GM10248 (cell line): ENCODE results near the gene DACH1.

Experiments
- CTCF ChIA-PET: fragments of 300-600 bp; sonication (Branson Sonifier 250); formaldehyde crosslinking; extraction: SDS; loops from one replicate; lab custom pipeline; 2021; ENCODE audit warnings: antibody characterized with exemption; lab: Yijun Ruan, JAX
- POLR2A ChIA-PET: fragments of 350-650 bp; sonication (Branson Sonifier 250); formaldehyde crosslinking; extraction: SDS; loops from one replicate; lab custom pipeline; 2020; ENCODE audit warnings: antibody characterized with exemption; lab: Yijun Ruan, JAX
- DNase-seq: peaks from one replicate; pipeline ENCODE4 v3.0.0; 2012; ENCODE audit errors: extremely low spot score
- TF ChIP-seq, protein P1 (sequence below): IDR thresholded peaks from 2 replicates; pipeline ENCODE4 v1.5.1; 2012; ENCODE audit warnings: mild to moderate bottlenecking, low read depth; ENCODE audit errors: extremely low read depth, missing control alignments, control extremely low read depth

The DACH1 gene

DNA sequence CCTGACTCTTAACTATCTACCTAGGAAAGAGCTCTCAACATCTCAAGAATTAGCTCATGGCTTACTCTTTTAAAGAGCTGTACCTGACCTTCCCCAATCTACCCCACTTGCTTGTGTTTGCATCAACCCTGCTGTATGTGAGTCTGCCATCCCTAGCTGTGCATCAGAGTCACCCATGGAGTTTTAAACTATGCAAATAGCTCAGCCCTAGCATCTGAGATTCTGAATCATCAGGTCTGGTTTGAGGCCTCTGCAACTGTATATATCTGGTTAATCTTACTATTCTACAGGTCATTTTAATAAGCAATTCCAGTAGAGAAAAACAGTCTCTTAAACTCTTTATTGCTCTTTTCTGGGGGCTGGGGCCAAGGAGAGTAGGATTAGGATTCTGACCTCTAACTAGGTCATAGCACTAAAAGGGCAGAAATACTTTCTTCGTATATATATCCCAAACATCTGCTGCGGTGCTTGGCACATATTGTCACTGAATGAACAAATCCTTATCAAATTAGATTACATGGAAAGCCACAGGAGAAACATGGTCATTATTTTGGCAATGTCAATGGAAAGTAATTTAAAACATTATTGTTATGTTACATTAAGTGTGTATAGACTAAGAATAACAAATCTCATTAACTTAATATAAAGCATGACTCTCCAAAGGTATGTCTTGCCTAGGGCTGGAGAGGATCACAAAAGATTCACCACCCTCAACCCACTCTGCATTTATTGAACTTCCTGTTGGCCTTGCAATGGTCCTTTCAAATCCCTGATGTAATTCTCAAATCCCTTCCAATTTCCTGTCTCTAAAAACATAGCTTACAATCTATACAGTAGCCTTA lies 232.2 kb downstream of the DACH1 start:
- ChIA-PET POLR2A (no interaction called here), CTCF (no interaction called here)
- TF ChIP-seq, protein P1, sequence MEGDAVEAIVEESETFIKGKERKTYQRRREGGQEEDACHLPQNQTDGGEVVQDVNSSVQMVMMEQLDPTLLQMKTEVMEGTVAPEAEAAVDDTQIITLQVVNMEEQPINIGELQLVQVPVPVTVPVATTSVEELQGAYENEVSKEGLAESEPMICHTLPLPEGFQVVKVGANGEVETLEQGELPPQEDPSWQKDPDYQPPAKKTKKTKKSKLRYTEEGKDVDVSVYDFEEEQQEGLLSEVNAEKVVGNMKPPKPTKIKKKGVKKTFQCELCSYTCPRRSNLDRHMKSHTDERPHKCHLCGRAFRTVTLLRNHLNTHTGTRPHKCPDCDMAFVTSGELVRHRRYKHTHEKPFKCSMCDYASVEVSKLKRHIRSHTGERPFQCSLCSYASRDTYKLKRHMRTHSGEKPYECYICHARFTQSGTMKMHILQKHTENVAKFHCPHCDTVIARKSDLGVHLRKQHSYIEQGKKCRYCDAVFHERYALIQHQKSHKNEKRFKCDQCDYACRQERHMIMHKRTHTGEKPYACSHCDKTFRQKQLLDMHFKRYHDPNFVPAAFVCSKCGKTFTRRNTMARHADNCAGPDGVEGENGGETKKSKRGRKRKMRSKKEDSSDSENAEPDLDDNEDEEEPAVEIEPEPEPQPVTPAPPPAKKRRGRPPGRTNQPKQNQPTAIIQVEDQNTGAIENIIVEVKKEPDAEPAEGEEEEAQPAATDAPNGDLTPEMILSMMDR, result no peak
- no peak for DNase-seq

DNA sequence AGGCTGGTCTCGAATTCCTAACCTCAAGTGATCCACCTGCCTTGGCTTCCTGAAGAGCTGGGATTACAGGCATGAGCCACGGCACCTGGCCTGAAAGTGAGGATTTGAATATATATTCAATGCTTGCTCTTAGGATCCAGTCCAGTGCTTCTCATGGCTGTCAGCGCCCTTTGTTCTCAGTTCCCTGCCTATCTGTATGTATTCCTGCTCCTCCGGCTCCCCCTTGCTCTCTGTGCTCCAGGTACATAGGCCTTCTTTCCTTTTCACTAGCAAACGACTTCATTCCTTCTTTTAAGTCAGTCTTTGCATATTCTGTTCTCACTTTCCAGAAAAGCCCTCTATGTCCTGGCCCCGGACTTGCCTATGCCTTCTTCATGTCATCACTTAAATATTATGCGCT lies 232.8 kb downstream of the DACH1 start:
- DNase-seq, result no peak
- CTCF ChIA-PET, result interaction anchor here (1.0 kb wide), 1 partner anchor 11 kb away, joined by 3 read pairs; no protein-coding TSS in a partner anchor
- TF ChIP-seq, protein P1, result no peak
- POLR2A ChIA-PET, result no interaction called here

DNA sequence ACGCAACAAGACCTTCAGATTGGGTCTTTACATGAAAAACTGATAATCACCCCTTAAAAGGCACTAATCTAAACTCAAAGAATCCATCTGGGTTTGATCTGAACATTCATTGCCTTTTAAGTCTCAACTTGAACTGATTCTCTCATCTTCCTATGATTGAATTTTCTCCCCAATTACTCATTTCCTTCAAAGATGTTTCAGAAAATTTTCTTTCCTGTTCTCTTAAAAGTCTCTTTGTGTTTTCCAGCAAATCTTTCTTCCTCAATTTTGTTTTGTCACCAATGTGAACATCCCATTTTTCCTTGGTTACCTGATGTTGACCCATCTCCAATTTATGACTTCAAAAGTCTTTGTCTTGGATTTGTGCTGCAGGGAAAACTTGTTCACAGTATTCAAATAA lies 234.3 kb downstream of the DACH1 start:
- ChIA-PET CTCF (no interaction called here), POLR2A (no interaction called here)
- DNase-seq, result no peak
- TF ChIP-seq, protein P1, result no peak

DNA sequence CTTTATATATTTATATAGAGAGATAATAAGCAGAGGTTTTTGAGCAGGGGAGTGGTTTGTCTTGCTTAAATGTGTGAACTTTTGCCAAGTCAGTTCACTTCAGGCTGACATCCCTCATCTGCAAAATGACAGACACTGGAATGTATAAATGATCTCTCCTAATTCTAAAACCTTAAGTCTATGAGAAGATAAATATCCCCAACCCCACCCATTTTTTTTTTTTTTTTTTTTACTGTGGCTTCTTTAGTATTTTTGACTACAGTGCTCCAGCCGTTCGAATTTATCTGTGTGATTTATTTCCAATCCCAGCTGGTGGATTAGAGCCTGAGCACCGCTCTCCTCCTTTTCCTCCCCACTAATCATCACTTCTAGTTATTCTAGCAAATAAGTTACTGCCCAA lies 234.8 kb downstream of the DACH1 start:
- ChIA-PET POLR2A (no interaction called here), CTCF (no interaction called here)
- TF ChIP-seq, protein P1, result no peak
- DNase-seq, result no peak

DNA sequence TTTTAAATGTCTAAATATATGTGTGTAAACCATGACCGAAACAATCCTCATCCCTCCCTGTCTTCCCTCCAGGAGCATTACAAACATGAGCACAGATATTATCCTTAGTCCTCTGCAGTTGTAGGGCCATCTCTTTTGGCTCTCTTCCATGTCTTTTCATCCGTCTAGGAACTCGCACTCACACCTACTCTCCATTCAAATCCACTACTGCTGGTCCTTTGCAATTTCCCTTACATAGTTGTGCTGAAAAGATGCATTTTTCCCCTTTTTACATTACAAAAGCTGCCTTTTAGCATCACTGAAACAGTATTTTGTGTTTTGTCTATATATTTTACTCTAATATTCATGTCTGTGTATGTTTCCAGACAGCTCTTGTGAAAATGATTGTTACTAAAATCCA lies 237.8 kb downstream of the DACH1 start:
- TF ChIP-seq, protein P1, result no peak
- ChIA-PET POLR2A (no interaction called here), CTCF (no interaction called here)
- DNase-seq, result no peak

DNA sequence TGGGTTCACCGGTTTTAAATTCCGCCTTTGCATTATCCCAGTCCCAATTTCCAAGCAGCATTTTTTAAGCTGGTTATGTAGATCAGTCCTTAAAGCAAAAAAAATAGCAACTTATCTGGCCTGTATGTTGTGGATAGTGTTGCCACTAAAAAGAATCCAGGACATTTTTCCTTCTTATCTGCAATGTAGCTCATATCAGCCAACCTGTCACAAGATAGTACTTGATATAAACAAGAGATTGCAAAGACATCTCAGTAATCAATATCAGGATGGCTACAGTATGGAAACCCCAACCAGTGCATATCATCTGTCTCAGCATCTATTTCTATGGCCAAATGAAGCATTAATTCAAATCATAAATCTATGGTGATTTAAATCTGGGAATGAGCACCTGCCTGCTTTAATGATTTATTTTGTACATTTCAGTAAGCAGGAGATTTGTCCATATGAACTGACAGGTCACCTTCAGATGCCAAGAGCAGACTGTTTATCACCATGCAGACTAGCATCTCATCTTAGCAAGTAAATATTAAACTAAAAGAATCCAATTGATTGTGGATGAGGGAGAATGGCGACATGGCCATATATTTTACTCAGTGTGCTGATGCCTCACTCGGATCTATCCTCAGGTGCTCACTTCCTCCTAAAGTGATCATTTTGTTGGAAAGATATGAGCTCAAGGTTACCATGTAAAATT lies 240.4 kb downstream of the DACH1 start:
- ChIA-PET POLR2A (no interaction called here), CTCF (no interaction called here)
- TF ChIP-seq, protein P1, result no peak
- no peak for DNase-seq
